ENCODE data around the gene INTS14. TPM values are rescaled to one million over a fixed set of nuclear protein-coding genes. Genes with fewer than 3 reads are reported as not detected.

Gene INTS14
- total and polyA plus RNA-seq, 2 of the 8 experiments (the other 6 are each of a cell fraction or from before 2014, with no cell fraction given), result 33.1 to 33.7 TPM

GRCh38 chr15:65646486-65646885 lies 35.6 kb upstream of the INTS14 start:
- Histone ChIP-seq H3K27me3 (replicated peaks in 1 of 4; ENCODE audit: control insufficient read depth in 3 of 4, extremely low read depth in 1 of 4, insufficient read depth in 3 of 4, low read length in 3 of 4) (no peaks in the 10 kb centered on the region; a peak in 1 of 7 replicates), H4K5ac (ENCODE audit: insufficient read length, low read depth, low read length) (no peak overlapping the region), H3K9ac (replicated peaks in 1 of 4; ENCODE audit: extremely low read depth in 1 of 4, low read depth in 3 of 4, low read length in 3 of 4) (no peak overlapping the region), H3K27ac (ENCODE audit: low read depth, low read length) (no peak overlapping the region), H2BK20ac (ENCODE audit: low read length) (no peak overlapping the region), H3K4me1 (replicated peaks in 1 of 4; ENCODE audit: control insufficient read depth in 3 of 4, insufficient read depth in 4 of 4, low read length in 3 of 4) (no peaks in the 10 kb centered on the region), H3K36me3 (ENCODE audit: control insufficient read depth in 2 of 4, insufficient read depth in 4 of 4, low read length in 3 of 4) (no peaks in the 10 kb centered on the region), H3K4ac (replicated peaks; ENCODE audit: insufficient read length, low read depth, low read length) (no peak overlapping the region), H3K23ac (ENCODE audit: insufficient read length) (no peak overlapping the region), H3K56ac (replicated peaks; ENCODE audit: insufficient read length, low read depth, low read length) (no peak overlapping the region), H3K4me2 (ENCODE audit: insufficient read depth in 1 of 2, low read depth in 2 of 2, low read length in 2 of 2) (no peak overlapping the region), H3K9me3 (ENCODE audit: insufficient read depth in 2 of 2, low read depth in 1 of 2, low read length in 1 of 2) (no peaks in the 10 kb centered on the region), H3K4me3 (ENCODE audit: extremely low read depth in 1 of 4, insufficient read depth in 2 of 4, low read depth in 3 of 4, low read length in 4 of 4) (no peak overlapping the region), H3K79me1 (ENCODE audit: low read depth, low read length) (no peaks in the 10 kb centered on the region), H2AFZ (ENCODE audit: low read length) (no peak overlapping the region), H2BK12ac (ENCODE audit: low read depth, low read length) (no peak overlapping the region), H4K8ac (ENCODE audit: extremely low read depth, insufficient read depth, low read length) (no peak overlapping the region), H4K91ac (replicated peaks; ENCODE audit: insufficient read length, low read length) (no peak overlapping the region), H3K18ac (ENCODE audit: extremely low read depth, low read length) (no peak overlapping the region), H3K14ac (ENCODE audit: insufficient read length) (no peak overlapping the region), H2BK5ac (ENCODE audit: low read depth, low read length) (no peak overlapping the region), H3K79me2 (ENCODE audit: control insufficient read depth in 1 of 2, insufficient read depth in 2 of 2, low read length in 2 of 2) (no peaks in the 10 kb centered on the region), H2BK120ac (replicated peaks; ENCODE audit: low read depth, low read length) (no peak overlapping the region), H2AK5ac (ENCODE audit: low read depth, low read length) (no peak overlapping the region), H4K20me1 (replicated peaks in 1 of 2; ENCODE audit: control insufficient read depth in 1 of 2, insufficient read depth in 2 of 2, low read length in 2 of 2) (no peaks in the 10 kb centered on the region), H3K23me2 (ENCODE audit: low read depth, low read length) (no peaks in the 10 kb centered on the region), H2BK15ac (ENCODE audit: low read length) (no peak overlapping the region)
- no peak for FAIRE-seq
- ChIA-PET CTCF (ENCODE audit: partially characterized antibody) (interaction anchor here (1.4 to 8.7 kb wide), 3 partner anchors 7 to 177 kb away, joined by 3 to 81 read pairs (median 3); no protein-coding TSS in a partner anchor), POLR2A (ENCODE audit: partially characterized antibody) (interaction anchor here (1.0 to 1.2 kb wide), 2 partner anchors 11 to 67 kb away, joined by 3 read pairs; no protein-coding TSS in a partner anchor)
- DNase-seq (ENCODE audit: low read depth in 1 of 2, low spot score in 2 of 2), result no peak
- 88% methylated on average over 4 of the region's 4 CpGs; no CpG with 5 or more reads in 1 of the 2 experiments for WGBS, 2 experiments (ENCODE audit: extremely low coverage in 1 of 2, insufficient coverage in 1 of 2, insufficient read length in 1 of 2, insufficient replicate concordance in 2 of 2, low coverage in 1 of 2, low lambda C conversion rate in 2 of 2, missing lambda C conversion rate in 1 of 2)
- TF ChIP-seq FOSL1 (IDR thresholded peaks at IDR 0.05; ENCODE audit: insufficient read depth, low read depth, low read length) (no peak), SP1 (IDR thresholded peaks at IDR 0.05; ENCODE audit: low read depth, low read length) (no peak), GABPA (IDR thresholded peaks at IDR 0.05; ENCODE audit: borderline replicate concordance, insufficient read depth, low read length) (no peak), CEBPB (IDR thresholded peaks at IDR 0.05; ENCODE audit: low read depth, low read length) (no peak), RXRA (IDR thresholded peaks at IDR 0.05; ENCODE audit: insufficient read depth, low read depth, low read length) (no peak), TCF12 (IDR thresholded peaks at IDR 0.05; ENCODE audit: low read depth, low read length) (no peak), HDAC6 (IDR thresholded peaks at IDR 0.05; ENCODE audit: low read depth, low read length) (no peak), ATF2 (IDR thresholded peaks at IDR 0.05; ENCODE audit: low read length) (no peak), SP2 (IDR thresholded peaks at IDR 0.05; ENCODE audit: low read length) (no peak)
- TF ChIP-seq, protein P1, sequence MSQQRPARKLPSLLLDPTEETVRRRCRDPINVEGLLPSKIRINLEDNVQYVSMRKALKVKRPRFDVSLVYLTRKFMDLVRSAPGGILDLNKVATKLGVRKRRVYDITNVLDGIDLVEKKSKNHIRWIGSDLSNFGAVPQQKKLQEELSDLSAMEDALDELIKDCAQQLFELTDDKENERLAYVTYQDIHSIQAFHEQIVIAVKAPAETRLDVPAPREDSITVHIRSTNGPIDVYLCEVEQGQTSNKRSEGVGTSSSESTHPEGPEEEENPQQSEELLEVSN (IDR thresholded peaks at IDR 0.05), result no peak
